Measurements from ENCODE around the gene CDC27. TPM values are rescaled to one million over a fixed set of nuclear protein-coding genes. Genes with fewer than 3 reads are reported as not detected.
A peak's percentile ranks its signal among the peaks of the same experiment; 100 is the strongest.
"Not testable (repeated sequence)": the region's sequence is repeated elsewhere in the genome, so short reads cannot be mapped to it uniquely, and the experiment has no call there.

CDC27 gene
- total and polyA plus RNA-seq, 2 experiments from 2014 or later: 35.6 to 63.5 TPM

DNA sequence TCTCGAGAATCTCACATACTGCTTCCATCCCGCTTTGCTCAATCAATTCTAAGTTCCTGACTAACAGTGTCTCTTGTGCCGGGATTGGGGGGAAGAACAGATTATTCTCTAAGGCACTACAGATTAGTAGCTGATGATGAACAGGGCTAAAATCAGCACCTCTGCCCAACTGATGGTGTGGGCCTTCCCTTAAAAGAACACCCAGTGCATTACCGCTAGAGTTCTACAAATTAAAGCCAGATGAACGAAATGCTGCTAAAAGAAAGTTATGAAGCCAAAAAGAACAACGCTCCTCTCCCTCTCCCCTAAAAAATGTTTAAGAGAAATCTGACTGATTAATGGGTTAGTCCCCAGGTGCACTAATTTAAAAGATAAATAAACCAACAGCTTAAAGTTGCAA, 4.4 kb downstream of the CDC27 start:
- no peaks in the 10 kb centered on the region for H3K9me3 ChIP-seq (ENCODE audit: low read depth)
- no peak for TF ChIP-seq EZH2phosphoT487 (IDR thresholded peaks at IDR 0.05; ENCODE audit: low read depth, severe bottlenecking, unreplicated experiment)
- TF ChIP-seq CTCF (IDR thresholded peaks at IDR 0.05; ENCODE audit: poor library complexity): no peak
- TF ChIP-seq EZH2 (IDR thresholded peaks at IDR 0.05; ENCODE audit: borderline replicate concordance): no peak
- peaks cover 90% of the 10 kb centered on the region for H3K79me2 ChIP-seq
- H3K36me3 ChIP-seq (replicated peaks; ENCODE audit: insufficient read depth, low read depth): no peaks in the 10 kb centered on the region
- H4K20me1 ChIP-seq (ENCODE audit: insufficient read depth, poor library complexity, severe bottlenecking): peaks cover 67% of the 10 kb centered on the region
- peak overlapping the region; percentile 34 for H3K4me2 ChIP-seq
- DNase-seq (ENCODE audit: low spot score): no peak
- no peak overlapping the region for H2AFZ ChIP-seq
- 67% methylated on average over 6 of the region's 6 CpGs for WGBS (ENCODE audit: low lambda C conversion rate, missing lambda C conversion rate)
- no peaks in the 10 kb centered on the region for H3K27me3 ChIP-seq
- H3K4me1 ChIP-seq (ENCODE audit: insufficient read depth): peaks cover 17% of the 10 kb centered on the region
- no peak overlapping the region for H3K4me3 ChIP-seq
- H3K27ac ChIP-seq: no peak overlapping the region
- H3K9me2 ChIP-seq (replicated peaks; ENCODE audit: insufficient read depth): no peaks in the 10 kb centered on the region

- not testable (repeated sequence) for H3K36me3 ChIP-seq (replicated peaks; ENCODE audit: insufficient read depth, low read depth); H3K9me3 ChIP-seq (ENCODE audit: low read depth); H3K27me3 ChIP-seq; H3K27ac ChIP-seq; DNase-seq (ENCODE audit: low spot score); H3K4me1 ChIP-seq (ENCODE audit: insufficient read depth); H3K4me3 ChIP-seq; H2AFZ ChIP-seq; H3K9me2 ChIP-seq (replicated peaks; ENCODE audit: insufficient read depth); H3K4me2 ChIP-seq
- H4K20me1 ChIP-seq (ENCODE audit: insufficient read depth, poor library complexity, severe bottlenecking): peaks cover 71% of the 10 kb centered on the region
- 100% methylated on average over 4 of the region's 4 CpGs for WGBS (ENCODE audit: low lambda C conversion rate, missing lambda C conversion rate)
- H3K79me2 ChIP-seq: peaks cover 100% of the 10 kb centered on the region
These were observed 8.1 kb downstream of the CDC27 start for GRCh38 chr17:47180988-47181387.

- no peaks in the 10 kb centered on the region for H3K36me3 ChIP-seq (replicated peaks; ENCODE audit: insufficient read depth, low read depth)
- H3K79me2 ChIP-seq: peaks cover 100% of the 10 kb centered on the region
- TF ChIP-seq CTCF (IDR thresholded peaks at IDR 0.05; ENCODE audit: poor library complexity) (no peak), EZH2 (IDR thresholded peaks at IDR 0.05; ENCODE audit: borderline replicate concordance) (no peak), EZH2phosphoT487 (IDR thresholded peaks at IDR 0.05; ENCODE audit: low read depth, severe bottlenecking, unreplicated experiment) (no peak)
- no peaks in the 10 kb centered on the region for H3K9me2 ChIP-seq (replicated peaks; ENCODE audit: insufficient read depth)
- no peak overlapping the region for H3K27ac ChIP-seq
- no peak overlapping the region for H3K4me3 ChIP-seq
- no peaks in the 10 kb centered on the region for H3K27me3 ChIP-seq
- H2AFZ ChIP-seq: no peak overlapping the region
- H4K20me1 ChIP-seq (ENCODE audit: insufficient read depth, poor library complexity, severe bottlenecking): peaks cover 65% of the 10 kb centered on the region
- no peaks in the 10 kb centered on the region for H3K4me1 ChIP-seq (ENCODE audit: insufficient read depth)
- 53% methylated on average over 1 of the region's 1 CpG for WGBS (ENCODE audit: low lambda C conversion rate, missing lambda C conversion rate)
- no peak overlapping the region for H3K4me2 ChIP-seq
- no peak for DNase-seq (ENCODE audit: low spot score)
- H3K9me3 ChIP-seq (ENCODE audit: low read depth): no peaks in the 10 kb centered on the region
These were observed 8.8 kb downstream of the CDC27 start for GRCh38 chr17:47180337-47180736.

- no peaks in the 10 kb centered on the region for H3K36me3 ChIP-seq (replicated peaks; ENCODE audit: insufficient read depth, low read depth)
- no peak overlapping the region for H3K4me3 ChIP-seq
- WGBS (ENCODE audit: low lambda C conversion rate, missing lambda C conversion rate): 76% methylated on average over 3 of the region's 3 CpGs
- H3K27me3 ChIP-seq: no peaks in the 10 kb centered on the region
- H4K20me1 ChIP-seq (ENCODE audit: insufficient read depth, poor library complexity, severe bottlenecking): peaks cover 54% of the 10 kb centered on the region
- no peaks in the 10 kb centered on the region for H3K9me3 ChIP-seq (ENCODE audit: low read depth)
- no peak overlapping the region for H3K4me2 ChIP-seq
- H2AFZ ChIP-seq: no peak overlapping the region
- H3K9me2 ChIP-seq (replicated peaks; ENCODE audit: insufficient read depth): no peaks in the 10 kb centered on the region
- no peak overlapping the region for H3K27ac ChIP-seq
- TF ChIP-seq EZH2 (IDR thresholded peaks at IDR 0.05; ENCODE audit: borderline replicate concordance) (no peak), EZH2phosphoT487 (IDR thresholded peaks at IDR 0.05; ENCODE audit: low read depth, severe bottlenecking, unreplicated experiment) (no peak), CTCF (IDR thresholded peaks at IDR 0.05; ENCODE audit: poor library complexity) (no peak)
- H3K79me2 ChIP-seq: peaks cover 96% of the 10 kb centered on the region
- H3K4me1 ChIP-seq (ENCODE audit: insufficient read depth): no peaks in the 10 kb centered on the region
- DNase-seq (ENCODE audit: low spot score): no peak
These were observed 10.0 kb downstream of the CDC27 start for GRCh38 chr17:47179141-47179540.
